HEK293 (cell line): ENCODE results near the gene NUMA1.

Experiments
- CTCF ChIA-PET: fragments of 350-600 bp; formaldehyde crosslinking; extraction: SDS; loops from one replicate; lab custom pipeline; 2021; ENCODE audit warnings: antibody characterized with exemption; lab: Yijun Ruan, JAX
- POLR2A ChIA-PET: fragments of 300-600 bp; formaldehyde crosslinking; extraction: SDS; loops from one replicate; lab custom pipeline; 2020; ENCODE audit warnings: antibody characterized with exemption, inconsistent platforms; lab: Yijun Ruan, JAX
- H3K27ac ChIP-seq: fragments of 200-500 bp; sonication (Bioruptor generic); 2 replicates; pipeline ENCODE4 v1.5.1; 2014; ENCODE audit warnings: low read depth, low read length, control low read depth, inconsistent platforms; ENCODE audit errors: extremely low read depth
- H3K36me3 ChIP-seq, 2 experiments: fragments of 200-500 bp in 1 of 2; sonication (Bioruptor generic) in 1 of 2; 1 replicate in 1 of 2; 2 replicates in 1 of 2; pipeline ENCODE4 v1.5.1; 2014 to 2017; ENCODE audit warnings: inconsistent platforms in 2 of 2, low read length in 2 of 2; ENCODE audit not compliant: control insufficient read depth in 2 of 2, insufficient read depth in 1 of 2
- H3K4me1 ChIP-seq: fragments of 200-500 bp; sonication (Bioruptor generic); 2 replicates; pipeline ENCODE4 v1.5.1; 2014; ENCODE audit warnings: mild to moderate bottlenecking, low read length, inconsistent platforms; ENCODE audit not compliant: control insufficient read depth, insufficient read depth
- H3K4me3 ChIP-seq: 2 replicates; pipeline ENCODE4 v1.5.1; 2011; ENCODE audit warnings: low read depth, mild to moderate bottlenecking, control low read depth, low read length, moderate library complexity
- H3K9me3 ChIP-seq: fragments of 200-500 bp; sonication (Bioruptor generic); 2 replicates; pipeline ENCODE4 v1.5.1; 2014; ENCODE audit warnings: low read depth, low read length, inconsistent platforms; ENCODE audit not compliant: control insufficient read depth, insufficient read depth
- MZF1 ChIP-seq: fragments of 450-650 bp; formaldehyde crosslinking; IDR thresholded peaks from 2 replicates; pipeline ENCODE4 v1.5.1; 2017; ENCODE audit warnings: missing biosample characterization, missing genetic modification characterization, borderline replicate concordance
- PRDM2 ChIP-seq: fragments of 450-650 bp; formaldehyde crosslinking; IDR thresholded peaks from 2 replicates; pipeline ENCODE4 v1.5.1; 2016; ENCODE audit warnings: missing biosample characterization, missing genetic modification characterization, borderline replicate concordance
- PRDM4 ChIP-seq: fragments of 450-650 bp; formaldehyde crosslinking; IDR thresholded peaks from 2 replicates; pipeline ENCODE4 v1.5.1; 2017; ENCODE audit warnings: missing biosample characterization, missing genetic modification characterization
- RBAK ChIP-seq: fragments of 450-650 bp; formaldehyde crosslinking; IDR thresholded peaks from 2 replicates; pipeline ENCODE4 v1.5.1; 2016; ENCODE audit warnings: missing biosample characterization, missing genetic modification characterization
- SP3 ChIP-seq: fragments of 450-650 bp; formaldehyde crosslinking; IDR thresholded peaks from 2 replicates; pipeline ENCODE4 v1.5.1; 2016; ENCODE audit warnings: missing biosample characterization, missing genetic modification characterization
- ZBTB17 ChIP-seq: fragments of 450-650 bp; formaldehyde crosslinking; IDR thresholded peaks from 2 replicates; pipeline ENCODE4 v1.5.1; 2016; ENCODE audit warnings: missing biosample characterization, missing genetic modification characterization
- ZBTB44 ChIP-seq: fragments of 450-650 bp; IDR thresholded peaks from 2 replicates; pipeline ENCODE4 v1.5.1; 2018; ENCODE audit warnings: missing biosample characterization, mild to moderate bottlenecking, missing genetic modification characterization
- ZNF132 ChIP-seq: fragments of 450-650 bp; formaldehyde crosslinking; IDR thresholded peaks from 2 replicates; pipeline ENCODE4 v1.5.1; 2017; ENCODE audit warnings: missing biosample characterization, missing genetic modification characterization, borderline replicate concordance
- ZNF214 ChIP-seq: fragments of 450-650 bp; formaldehyde crosslinking; IDR thresholded peaks from 2 replicates; pipeline ENCODE4 v1.5.1; 2017; ENCODE audit warnings: missing biosample characterization, mild to moderate bottlenecking, missing genetic modification characterization, borderline replicate concordance
- ZNF324 ChIP-seq: fragments of 450-650 bp; formaldehyde crosslinking; IDR thresholded peaks from 2 replicates; pipeline ENCODE4 v1.5.1; 2016; ENCODE audit warnings: missing biosample characterization, missing genetic modification characterization
- ZNF37A ChIP-seq: fragments of 450-650 bp; IDR thresholded peaks from 2 replicates; pipeline ENCODE4 v1.5.1; 2018; ENCODE audit warnings: missing biosample characterization, missing genetic modification characterization
- ZNF416 ChIP-seq: fragments of 450-650 bp; formaldehyde crosslinking; IDR thresholded peaks from 2 replicates; pipeline ENCODE4 v1.5.1; 2016; ENCODE audit warnings: missing biosample characterization, missing genetic modification characterization
- ZNF433 ChIP-seq: fragments of 450-650 bp; formaldehyde crosslinking; IDR thresholded peaks from 2 replicates; pipeline ENCODE4 v1.5.1; 2016; ENCODE audit warnings: missing biosample characterization, missing genetic modification characterization, low read depth
- ZNF510 ChIP-seq: fragments of 450-650 bp; formaldehyde crosslinking; IDR thresholded peaks from 2 replicates; pipeline ENCODE4 v1.5.1; 2018; ENCODE audit warnings: mild to moderate bottlenecking, missing genetic modification characterization, missing biosample characterization; ENCODE audit not compliant: insufficient replicate concordance
- ZNF596 ChIP-seq: fragments of 450-650 bp; IDR thresholded peaks from 2 replicates; pipeline ENCODE4 v1.5.0; 2018; ENCODE audit warnings: missing biosample characterization, mild to moderate bottlenecking, missing genetic modification characterization, moderate library complexity
- ZNF623 ChIP-seq: fragments of 450-650 bp; formaldehyde crosslinking; IDR thresholded peaks from 2 replicates; pipeline ENCODE4 v1.5.1; 2016; ENCODE audit warnings: missing biosample characterization, missing genetic modification characterization
- ZNF692 ChIP-seq: fragments of 450-650 bp; formaldehyde crosslinking; IDR thresholded peaks from 2 replicates; pipeline ENCODE4 v1.5.1; 2016; ENCODE audit warnings: missing biosample characterization, missing genetic modification characterization
- ZNF707 ChIP-seq: fragments of 450-650 bp; formaldehyde crosslinking; IDR thresholded peaks from 2 replicates; pipeline ENCODE4 v1.5.1; 2016; ENCODE audit warnings: missing biosample characterization, missing genetic modification characterization
- ZNF768 ChIP-seq: fragments of 450-650 bp; formaldehyde crosslinking; IDR thresholded peaks from 2 replicates; pipeline ENCODE4 v1.5.1; 2018; ENCODE audit warnings: missing biosample characterization, mild to moderate bottlenecking, missing genetic modification characterization
- ZNF837 ChIP-seq: fragments of 450-650 bp; formaldehyde crosslinking; IDR thresholded peaks from 2 replicates; pipeline ENCODE4 v1.5.1; 2016; ENCODE audit warnings: missing biosample characterization, missing genetic modification characterization

The NUMA1 gene

GRCh38 chr11:72120930-72121329 is 40.6 kb upstream of the NUMA1 start:
- H3K27ac ChIP-seq: no peak overlapping the region
- no peak overlapping the region for H3K4me3 ChIP-seq
- CTCF ChIA-PET: no interaction called here
- TF ChIP-seq ZNF837 (no peak), ZNF623 (peak; percentile 64), ZNF324 (tag by site-specific recombination) (no peak)
- no peaks in the 10 kb centered on the region for H3K4me1 ChIP-seq
- POLR2A ChIA-PET: no interaction called here
- H3K36me3 ChIP-seq: no peaks in the 10 kb centered on the region
- no peaks in the 10 kb centered on the region for H3K9me3 ChIP-seq

DNA sequence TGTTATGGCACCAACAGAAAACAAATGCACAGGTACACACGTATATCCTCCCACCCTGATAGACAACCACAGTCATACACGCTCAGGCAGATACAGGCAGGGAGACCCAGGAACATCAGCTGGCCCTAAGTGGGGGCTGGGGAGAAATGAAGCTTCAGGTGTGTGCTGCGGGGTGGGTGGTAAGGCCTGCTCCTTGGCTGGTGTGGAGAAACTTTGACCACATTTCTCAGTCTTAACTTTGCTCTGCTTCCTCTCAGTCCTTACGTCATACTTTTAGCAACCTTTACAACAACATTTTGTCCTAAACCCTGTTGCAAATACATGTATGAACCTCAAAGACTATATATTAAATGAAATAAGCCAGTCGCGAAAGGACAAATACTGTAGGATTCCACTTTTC is 38.9 kb upstream of the NUMA1 start:
- no peak overlapping the region for H3K4me3 ChIP-seq
- TF ChIP-seq ZNF837 (no peak), ZNF416 (tag by site-specific recombination) (no peak), RBAK (tag by site-specific recombination) (no peak), ZNF707 (tag by site-specific recombination) (no peak), ZBTB17 (no peak), ZBTB44 (tag by site-specific recombination) (no peak), SP3 (no peak)
- TF ChIP-seq, all 188 proteins: peak for 0
- POLR2A ChIA-PET: no interaction called here
- CTCF ChIA-PET: interaction anchor here (0.8 to 1.6 kb wide), 3 partner anchors 28 to 312 kb away, joined by 3 to 5 read pairs (median 4); no protein-coding TSS in a partner anchor
- Histone ChIP-seq H3K4me1 (no peaks in the 10 kb centered on the region), H3K36me3 (no peaks in the 10 kb centered on the region), H3K27ac (no peak overlapping the region), H3K9me3 (no peaks in the 10 kb centered on the region)

DNA sequence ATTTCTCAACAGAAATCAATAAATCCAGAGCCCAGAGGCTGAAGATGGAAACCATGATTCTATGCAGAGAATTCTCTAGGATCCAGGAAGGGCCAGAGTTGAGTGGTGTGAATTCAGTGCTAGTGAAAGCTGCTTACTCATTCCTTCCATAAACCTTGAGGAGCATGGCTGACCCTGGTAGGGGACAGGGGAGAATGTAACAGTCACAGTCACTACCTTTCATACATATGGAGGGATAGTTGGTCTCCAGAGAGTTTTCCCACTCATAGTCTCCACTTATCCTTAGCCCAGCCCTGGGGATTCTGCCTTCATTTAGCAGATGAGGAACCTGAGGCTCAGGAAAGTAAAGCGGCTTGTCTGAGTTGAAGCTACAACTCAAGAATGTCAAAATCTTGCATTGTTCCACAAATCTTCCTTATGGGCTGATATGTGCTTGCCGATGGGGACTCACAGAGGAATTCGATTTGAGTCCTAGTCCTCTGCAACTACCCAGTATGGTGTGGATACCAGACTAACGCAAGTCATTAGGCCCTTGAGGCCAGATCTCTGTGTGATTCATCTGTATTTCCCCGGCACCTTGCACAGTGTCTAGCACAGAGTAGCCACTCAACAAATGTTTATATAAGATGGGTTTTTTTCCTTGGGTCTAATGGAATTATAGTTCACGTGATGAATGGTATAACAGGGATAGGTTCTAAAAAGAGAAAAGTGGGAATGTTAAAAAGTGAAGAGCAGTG is 35.8 kb upstream of the NUMA1 start:
- H3K9me3 ChIP-seq: no peaks in the 10 kb centered on the region
- H3K4me3 ChIP-seq: no peak overlapping the region
- CTCF ChIA-PET: interaction anchor here (0.6 kb wide), 1 partner anchor 238 kb away, joined by 3 read pairs; no protein-coding TSS in a partner anchor
- no peaks in the 10 kb centered on the region for H3K36me3 ChIP-seq
- POLR2A ChIA-PET: no interaction called here
- H3K4me1 ChIP-seq: no peaks in the 10 kb centered on the region
- H3K27ac ChIP-seq: no peak overlapping the region
- TF ChIP-seq PRDM2 (tag by site-specific recombination) (no peak), ZNF768 (no peak), RBAK (tag by site-specific recombination) (no peak), MZF1 (tag by site-specific recombination) (no peak), ZNF596 (no peak), ZNF214 (tag by site-specific recombination) (no peak), ZNF433 (tag by site-specific recombination) (no peak), ZNF37A (tag by site-specific recombination) (no peak), ZNF692 (tag by site-specific recombination) (no peak), ZNF132 (no peak), ZNF510 (no peak), PRDM4 (tag by site-specific recombination) (no peak)
